GM20431 (cell line): ENCODE data around the gene MAML3.

ENCODE experiments used
- in situ Hi-C: fragments of 300-500 bp; cut with MseI, MboI; formaldehyde crosslinking; loops from one replicate; pipeline ENCODE4 v1.15.0; 2020; ENCODE audit warnings: low sequenced_read_pairs; ENCODE audit not compliant: unreplicated experiment

MAML3 gene

GRCh38 chr4:140085062-140085622, 68.8 kb downstream of the MAML3 start:
- in situ Hi-C loops = no loop called here

GRCh38 chr4:140084385-140084784, 69.6 kb downstream of the MAML3 start:
- in situ Hi-C loops = no loop called here

DNA sequence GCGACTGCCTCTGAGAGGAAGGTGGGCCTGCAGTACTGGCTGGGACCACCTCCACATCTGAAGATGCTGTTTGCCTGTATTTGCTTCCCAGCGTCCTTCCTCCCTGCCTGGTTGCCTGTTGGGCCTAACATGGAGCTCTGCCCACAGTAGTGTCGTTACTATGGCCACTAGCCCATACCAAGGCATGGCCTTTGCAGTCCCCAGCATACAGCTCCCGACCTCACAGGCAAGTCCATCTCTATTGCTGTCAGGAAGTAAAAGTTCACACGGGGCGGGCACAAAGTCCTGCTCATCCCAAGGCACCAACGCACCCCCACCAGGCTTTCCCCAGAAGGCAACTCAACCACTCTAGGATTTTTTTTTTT, 71.6 kb downstream of the MAML3 start:
- in situ Hi-C loops = no loop called here

DNA sequence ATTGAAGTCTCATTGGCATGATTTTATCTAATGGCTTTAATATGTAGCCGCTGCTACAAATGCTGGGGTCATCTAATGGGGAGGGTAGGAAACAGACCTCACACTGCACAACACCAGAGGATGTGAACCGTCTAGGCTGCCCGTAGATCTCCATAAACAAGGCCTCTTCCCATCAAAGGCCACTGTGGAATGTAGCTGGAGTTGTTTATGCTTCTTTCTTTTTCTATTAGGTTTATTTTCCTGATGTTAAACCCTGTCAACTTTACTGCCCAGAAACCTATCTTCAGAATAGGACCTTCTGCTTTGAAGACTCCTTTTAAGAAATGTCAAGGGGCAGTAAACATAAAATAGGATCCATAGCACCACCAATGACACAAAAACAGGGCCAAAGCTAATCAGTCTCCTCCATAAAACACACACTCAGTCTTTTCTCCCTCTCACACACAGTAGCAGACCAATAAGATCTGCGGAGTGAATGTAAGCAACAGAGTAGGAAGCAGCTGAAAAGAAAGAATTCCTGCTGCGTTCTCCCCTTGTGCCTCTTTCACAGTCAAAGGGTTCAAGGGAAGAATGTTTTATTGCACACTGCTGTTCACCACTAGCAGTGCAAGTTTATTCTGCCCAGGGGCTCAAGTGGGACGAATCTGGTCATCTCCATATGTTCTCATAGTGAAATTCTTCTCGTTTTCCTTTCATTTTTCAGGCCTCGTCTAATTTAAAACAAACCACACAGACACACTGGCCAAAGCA, 72.2 kb downstream of the MAML3 start:
- in situ Hi-C loops = no loop called here

DNA sequence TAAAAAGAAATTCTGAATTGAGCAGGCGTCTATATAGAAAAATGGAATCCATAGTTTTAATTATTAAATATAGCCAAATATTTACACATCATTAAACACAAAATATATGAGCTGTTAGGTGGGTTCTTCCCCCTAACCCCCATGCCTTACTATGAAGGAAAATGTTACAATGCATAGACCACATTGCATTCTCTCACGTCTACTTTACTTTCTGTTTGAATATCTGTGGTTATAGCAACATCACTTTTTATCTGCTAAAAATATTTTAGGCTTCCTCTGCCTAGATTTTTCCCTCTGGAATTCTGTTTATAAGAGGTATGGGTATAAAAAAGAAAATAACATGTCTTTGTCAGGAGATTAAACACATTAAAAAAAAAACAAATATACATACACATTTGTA, 73.1 kb downstream of the MAML3 start:
- in situ Hi-C loops = no loop called here

GRCh38 chr4:140078366-140078765, 75.6 kb downstream of the MAML3 start:
- in situ Hi-C loops = no loop called here

GRCh38 chr4:140076307-140076706, 77.7 kb downstream of the MAML3 start:
- in situ Hi-C loops = no loop called here

DNA sequence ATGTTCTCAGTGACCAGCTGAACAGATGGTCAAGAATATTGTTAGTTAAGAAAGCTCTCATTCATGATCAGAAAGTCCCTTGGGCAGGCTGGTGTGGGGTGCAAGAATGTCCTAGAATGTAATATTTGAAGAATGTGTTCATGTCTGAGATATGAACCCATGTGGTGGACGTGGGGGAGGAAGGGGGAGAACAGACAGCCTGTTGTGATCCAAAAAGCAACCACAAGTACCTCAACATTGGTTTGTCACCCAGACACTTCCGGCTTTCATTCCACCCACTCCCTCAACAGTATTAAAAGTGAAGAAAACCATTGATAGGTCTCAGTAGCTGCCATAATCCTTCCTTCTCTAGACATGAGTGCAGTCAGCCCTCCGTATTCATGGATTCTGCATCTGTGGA, 82.2 kb downstream of the MAML3 start:
- in situ Hi-C loops = no loop called here

- in situ Hi-C loops = no loop called here
Measured at GRCh38 chr4:140070973-140071372, 83.0 kb downstream of the MAML3 start.

GRCh38 chr4:140070366-140070765, 83.6 kb downstream of the MAML3 start:
- in situ Hi-C loops = no loop called here

DNA sequence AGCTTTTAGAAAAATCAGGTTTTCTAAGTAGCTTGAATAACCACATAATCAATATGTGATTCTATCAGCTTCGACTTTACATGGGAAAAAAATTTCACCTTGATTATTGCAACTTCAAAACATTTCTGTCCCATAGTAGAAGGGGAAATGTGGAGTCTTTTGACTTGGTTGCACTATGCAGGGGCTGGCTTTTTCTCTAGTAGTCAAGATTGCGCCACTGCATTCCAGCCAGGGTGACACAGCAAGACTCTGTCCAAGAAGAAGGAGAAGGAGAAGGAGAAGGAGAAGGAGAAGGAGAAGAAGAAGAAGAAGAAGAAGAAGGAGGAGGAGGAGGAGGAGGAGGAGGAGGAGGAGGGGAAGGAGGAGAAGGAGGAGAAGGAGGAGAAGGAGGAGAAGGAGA, 84.9 kb downstream of the MAML3 start:
- in situ Hi-C loops = no loop called here

GRCh38 chr4:140068271-140068670, 85.7 kb downstream of the MAML3 start:
- in situ Hi-C loops = no loop called here

DNA sequence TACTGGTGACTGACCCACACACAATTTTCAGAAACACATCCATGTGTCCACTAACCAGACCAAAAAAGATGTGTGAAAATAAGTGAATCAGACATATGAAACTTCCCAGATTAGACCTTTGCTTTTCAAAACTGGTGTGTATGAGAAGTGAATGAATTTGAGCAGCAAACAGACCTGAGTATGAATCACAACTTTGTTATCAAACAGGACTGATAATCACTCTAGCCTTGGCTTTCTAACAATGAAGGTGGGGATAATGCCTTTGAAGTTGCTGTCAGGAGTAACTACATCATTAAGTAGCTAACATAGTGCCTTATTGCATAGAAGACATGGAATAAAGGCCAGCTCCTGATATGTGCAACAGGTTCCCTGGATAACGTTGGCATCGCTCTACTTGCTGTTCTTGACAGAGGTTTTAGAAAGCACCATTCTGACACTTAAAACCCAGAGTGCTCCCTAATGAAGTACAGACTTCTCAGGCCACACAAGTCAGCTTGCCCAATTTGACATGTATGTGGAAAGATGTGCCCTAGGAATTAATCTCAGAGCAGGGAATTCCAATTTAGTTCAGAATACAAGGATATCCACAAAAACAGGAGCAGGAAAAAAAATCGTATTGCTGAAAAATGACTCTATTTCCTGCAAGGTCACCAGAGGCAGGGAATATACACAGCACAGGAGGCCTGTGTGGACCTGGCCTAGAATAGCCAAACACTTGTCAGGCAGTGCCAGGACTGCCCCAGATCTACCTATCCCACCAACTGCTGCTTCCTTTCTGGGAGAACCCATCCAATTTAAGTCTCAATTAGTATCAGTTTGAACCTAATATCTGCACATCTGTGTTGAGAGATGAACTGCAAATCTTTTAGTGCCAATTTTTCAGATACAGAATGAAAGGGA, 87.7 kb downstream of the MAML3 start:
- in situ Hi-C loops = no loop called here

- in situ Hi-C loops = no loop called here
Measured at GRCh38 chr4:140065393-140065792, 88.6 kb downstream of the MAML3 start.

- in situ Hi-C loops = no loop called here
Measured at GRCh38 chr4:140061659-140062289, 92.2 kb downstream of the MAML3 start.

- in situ Hi-C loops = no loop called here
Measured at GRCh38 chr4:140061194-140061593, 92.8 kb downstream of the MAML3 start.

DNA sequence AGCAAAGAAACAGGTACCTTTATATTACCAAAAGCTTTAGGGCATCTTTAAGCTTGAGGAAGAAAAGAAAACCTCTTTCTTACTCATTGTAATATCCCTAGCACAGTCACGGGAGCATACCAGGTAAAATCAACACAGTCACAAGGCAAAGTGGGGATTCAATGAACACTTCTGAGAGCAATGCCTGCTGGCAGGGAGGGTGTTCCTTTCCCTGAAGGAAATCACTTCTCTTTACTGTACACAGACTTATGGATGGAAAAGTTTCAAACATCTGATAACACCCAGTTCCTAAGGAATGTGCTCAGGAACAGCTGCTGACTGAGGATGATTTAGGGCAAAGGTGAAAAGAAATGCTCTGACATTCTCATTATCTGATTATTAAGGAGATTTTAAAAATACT, 94.8 kb downstream of the MAML3 start:
- in situ Hi-C loops = no loop called here

DNA sequence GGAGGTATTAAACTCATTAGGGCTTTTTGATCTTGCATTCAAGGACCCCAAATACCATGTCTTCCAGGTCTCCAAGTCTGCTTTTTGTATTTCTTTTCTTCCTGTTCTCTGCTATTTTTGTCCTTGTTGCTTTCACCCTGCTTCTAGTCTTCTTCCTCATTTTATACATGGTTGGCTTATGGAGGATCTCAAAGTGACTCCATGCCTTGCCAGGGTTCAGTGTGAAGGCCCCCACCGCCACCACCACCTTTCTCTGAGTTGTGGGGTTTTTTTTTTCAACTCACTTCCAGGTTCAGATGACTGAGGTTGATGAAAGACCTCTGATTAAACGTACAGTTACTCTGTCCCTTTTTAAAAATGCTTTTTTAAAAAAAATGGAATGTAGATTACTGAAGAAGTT, 96.3 kb downstream of the MAML3 start:
- in situ Hi-C loops = no loop called here

GRCh38 chr4:140056015-140056414, 98.0 kb downstream of the MAML3 start:
- in situ Hi-C loops = no loop called here

- in situ Hi-C loops = no loop called here
Measured at GRCh38 chr4:140054861-140055260, 99.1 kb downstream of the MAML3 start.

GRCh38 chr4:140053185-140053584, 100.8 kb downstream of the MAML3 start:
- in situ Hi-C loops = no loop called here
